Coronary artery (tissue), 2 donors: ENCODE results near the gene SLC25A21.

Experiments
- DNase-seq: peaks from one replicate; pipeline ENCODE4 v3.0.0-alpha.2; 2017; ENCODE audit warnings: low spot score
- H3K27ac ChIP-seq, 2 donors: fragments of 200-600 bp; sonication (generic); one replicate each; pipeline ENCODE4 v1.5.1; 2016 to 2019
- H3K4me3 ChIP-seq: fragments of 200-600 bp; sonication (generic); 2 replicates; pipeline ENCODE4 v1.5.1; 2016; ENCODE audit warnings: mild to moderate bottlenecking, moderate library complexity
- TF ChIP-seq, protein P1 (sequence below): fragments of 200-600 bp; sonication (generic); IDR thresholded peaks from one replicate; pipeline ENCODE4 v1.5.1; 2019; ENCODE audit warnings: antibody characterized with exemption

The SLC25A21 gene

DNA sequence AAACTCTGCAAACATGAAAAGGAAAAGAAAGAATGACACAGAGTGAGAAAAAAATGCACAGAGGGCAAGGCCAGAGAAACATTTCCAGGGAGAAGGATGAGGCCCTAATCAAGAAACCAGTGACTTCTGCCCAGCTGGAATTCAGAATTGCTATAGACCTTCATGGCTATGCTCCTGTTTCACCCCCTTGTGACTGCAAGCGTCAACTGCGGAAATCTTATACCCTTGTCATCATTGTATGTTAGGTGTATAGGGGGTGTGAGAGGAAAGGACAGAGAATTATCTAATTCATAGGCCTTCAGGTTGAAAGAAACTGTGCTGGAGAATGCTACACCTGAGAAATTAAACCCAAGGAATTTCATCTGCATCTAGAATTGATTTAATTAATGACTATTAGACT lies 117.5 kb downstream of the SLC25A21 start:
- TF ChIP-seq, protein P1, sequence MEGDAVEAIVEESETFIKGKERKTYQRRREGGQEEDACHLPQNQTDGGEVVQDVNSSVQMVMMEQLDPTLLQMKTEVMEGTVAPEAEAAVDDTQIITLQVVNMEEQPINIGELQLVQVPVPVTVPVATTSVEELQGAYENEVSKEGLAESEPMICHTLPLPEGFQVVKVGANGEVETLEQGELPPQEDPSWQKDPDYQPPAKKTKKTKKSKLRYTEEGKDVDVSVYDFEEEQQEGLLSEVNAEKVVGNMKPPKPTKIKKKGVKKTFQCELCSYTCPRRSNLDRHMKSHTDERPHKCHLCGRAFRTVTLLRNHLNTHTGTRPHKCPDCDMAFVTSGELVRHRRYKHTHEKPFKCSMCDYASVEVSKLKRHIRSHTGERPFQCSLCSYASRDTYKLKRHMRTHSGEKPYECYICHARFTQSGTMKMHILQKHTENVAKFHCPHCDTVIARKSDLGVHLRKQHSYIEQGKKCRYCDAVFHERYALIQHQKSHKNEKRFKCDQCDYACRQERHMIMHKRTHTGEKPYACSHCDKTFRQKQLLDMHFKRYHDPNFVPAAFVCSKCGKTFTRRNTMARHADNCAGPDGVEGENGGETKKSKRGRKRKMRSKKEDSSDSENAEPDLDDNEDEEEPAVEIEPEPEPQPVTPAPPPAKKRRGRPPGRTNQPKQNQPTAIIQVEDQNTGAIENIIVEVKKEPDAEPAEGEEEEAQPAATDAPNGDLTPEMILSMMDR, result no peak
- Histone ChIP-seq H3K4me3 (no peak overlapping the region), H3K27ac (no peak overlapping the region)
- DNase-seq, result no peak

DNA sequence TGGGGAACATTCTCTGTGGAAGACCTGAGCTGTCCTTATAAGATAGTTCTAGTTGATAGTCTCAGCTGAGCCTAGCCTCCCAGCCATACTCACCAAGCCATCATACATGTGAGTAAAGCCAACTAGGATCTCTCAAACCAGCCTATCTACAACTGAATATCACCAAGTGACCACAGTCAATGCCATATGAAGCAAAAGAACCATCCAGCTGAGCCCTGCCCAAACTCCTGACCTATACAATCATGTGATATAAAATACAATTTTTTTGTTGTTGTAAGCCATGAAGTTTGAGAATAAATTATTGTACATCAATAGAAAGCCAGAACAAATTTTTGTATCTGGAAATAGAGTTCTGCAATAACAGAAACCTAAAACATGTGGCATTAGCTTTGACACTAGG lies 118.3 kb downstream of the SLC25A21 start:
- H3K4me3 ChIP-seq, result no peak overlapping the region
- no peak overlapping the region for H3K27ac ChIP-seq
- TF ChIP-seq, protein P1, result no peak
- no peak for DNase-seq

DNA sequence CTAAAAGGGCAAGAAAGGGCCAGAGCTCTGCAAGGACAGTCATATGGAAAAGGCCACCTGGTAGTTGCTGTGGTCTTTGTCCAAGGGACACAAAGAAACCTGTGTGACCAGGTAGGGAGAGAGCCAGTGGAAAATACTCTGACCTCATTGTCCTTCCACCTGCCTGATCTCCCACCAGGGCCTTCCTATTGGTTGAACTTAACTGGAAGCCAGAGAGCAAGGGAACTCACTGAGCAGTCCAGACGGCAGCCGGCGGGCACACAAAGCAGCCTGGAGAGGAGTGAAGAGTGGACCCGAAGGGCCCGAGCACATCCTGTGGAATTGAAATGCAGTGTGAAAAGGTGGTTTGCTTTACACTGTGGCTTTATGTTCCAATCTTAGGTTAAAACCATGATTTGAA lies 120.7 kb downstream of the SLC25A21 start:
- Histone ChIP-seq H3K4me3 (no peak overlapping the region), H3K27ac (no peak overlapping the region)
- TF ChIP-seq, protein P1, result no peak
- DNase-seq, result no peak

DNA sequence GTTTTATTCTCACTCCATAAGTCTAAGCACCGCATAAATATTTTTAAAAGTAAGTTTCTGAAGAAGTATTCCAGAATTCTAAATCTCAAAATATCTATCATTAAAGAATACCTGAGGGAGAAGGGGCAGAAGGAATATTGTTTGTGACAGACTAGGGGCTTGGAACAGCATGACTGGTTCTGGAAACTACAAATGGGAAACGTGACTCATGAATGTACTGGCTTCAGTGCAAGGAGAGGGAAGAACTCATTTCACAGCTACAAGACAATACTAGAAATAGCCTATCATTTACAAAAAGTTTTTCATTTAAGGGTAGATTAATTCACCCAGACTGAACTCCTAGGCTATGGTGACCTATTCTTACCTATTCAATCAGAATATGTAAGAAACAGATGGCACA lies 121.3 kb downstream of the SLC25A21 start:
- no peak for DNase-seq
- TF ChIP-seq, protein P1, result no peak

DNA sequence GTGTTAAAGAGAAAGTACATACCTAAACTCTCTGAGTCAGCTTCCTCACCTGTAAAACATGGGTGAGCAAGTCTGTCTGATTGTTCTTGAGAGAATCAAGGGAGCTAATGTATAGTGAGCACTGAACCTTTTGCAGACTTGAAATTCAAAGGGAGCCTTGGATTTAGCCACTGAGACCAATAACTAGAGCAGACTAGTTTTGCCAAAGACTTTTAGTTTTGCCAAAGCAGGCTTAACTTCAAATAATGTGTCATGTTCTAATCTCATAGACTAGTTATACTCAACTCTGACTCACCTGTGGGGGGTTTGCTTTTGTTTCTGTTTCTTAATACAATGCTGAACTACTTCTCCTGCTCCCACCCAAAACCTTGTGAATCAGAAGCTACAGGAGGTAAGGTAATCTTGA lies 123.7 kb downstream of the SLC25A21 start:
- Histone ChIP-seq H3K4me3 (no peak overlapping the region), H3K27ac (no peak overlapping the region)
- TF ChIP-seq, protein P1, result no peak
- no peak for DNase-seq

More for the DNA sequence above, 121.3 kb downstream of the SLC25A21 start:
- H3K27ac ChIP-seq, result no peak overlapping the region
- no peak overlapping the region for H3K4me3 ChIP-seq

DNA sequence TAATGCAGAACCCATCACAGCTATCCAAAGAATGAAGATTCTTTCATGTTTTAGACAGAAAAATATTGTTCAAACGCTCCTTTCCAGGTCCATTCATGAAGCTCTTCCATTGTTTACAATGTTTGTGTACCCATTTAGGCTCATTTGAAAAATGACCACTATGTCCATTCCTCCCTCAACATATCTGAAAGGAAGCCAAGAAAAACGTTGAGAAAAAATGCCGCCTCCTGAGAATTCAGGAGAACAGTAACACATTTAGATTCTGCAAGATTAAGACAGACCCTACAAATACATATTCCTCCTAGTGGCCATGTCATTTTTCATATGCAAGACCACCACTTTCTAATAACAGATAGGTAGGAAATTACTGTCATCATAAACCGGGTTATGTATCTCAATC lies 124.4 kb downstream of the SLC25A21 start:
- Histone ChIP-seq H3K4me3 (no peak overlapping the region), H3K27ac (no peak overlapping the region)
- no peak for DNase-seq
- TF ChIP-seq, protein P1, result no peak

DNA sequence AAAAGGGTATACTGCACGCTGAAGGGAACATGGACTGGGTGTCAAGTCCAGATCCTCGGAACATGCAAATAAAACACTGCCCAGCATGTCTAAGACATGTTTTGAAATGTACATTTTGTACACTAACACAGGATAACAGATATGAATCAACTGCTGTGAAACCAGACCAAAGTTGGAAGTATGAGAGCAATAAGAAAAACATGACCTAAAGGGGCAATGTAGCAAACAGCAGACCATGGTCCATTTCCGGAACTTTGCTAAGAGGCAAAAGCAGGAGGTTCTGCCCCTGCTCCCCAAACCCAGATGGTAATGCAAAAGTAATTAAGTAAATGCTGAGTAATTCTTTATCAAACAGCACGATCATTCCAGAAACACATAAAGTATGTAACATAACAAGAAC lies 125.2 kb downstream of the SLC25A21 start:
- no peak for DNase-seq
- TF ChIP-seq, protein P1, result no peak
- no peak overlapping the region for H3K27ac ChIP-seq
- no peak overlapping the region for H3K4me3 ChIP-seq
